NT2/D1 (cell line): ENCODE results near the gene CYP26C1.

Experiments used
- DNase-seq: peaks from one replicate; pipeline ENCODE4 v3.0.0-alpha.2; 2011; ENCODE audit warnings: low read depth, low spot score
- H3K27me3 ChIP-seq: 2 replicates; pipeline ENCODE4 v1.6.0; 2011; ENCODE audit warnings: mild to moderate bottlenecking; ENCODE audit not compliant: insufficient read length, insufficient read depth
- H3K36me3 ChIP-seq: 2 replicates; pipeline ENCODE4 v1.6.1; 2011; ENCODE audit warnings: mild to moderate bottlenecking, low read length, mixed read lengths; ENCODE audit not compliant: insufficient read depth, insufficient read length
- H3K4me1 ChIP-seq: 2 replicates; pipeline ENCODE4 v1.5.1; 2011; ENCODE audit not compliant: insufficient read depth, insufficient read length
- H3K4me3 ChIP-seq: 2 replicates; pipeline ENCODE4 v1.5.1; 2011; ENCODE audit warnings: low read depth; ENCODE audit not compliant: insufficient read length
- H3K9ac ChIP-seq: 2 replicates; pipeline ENCODE4 v1.6.0; 2011; ENCODE audit warnings: low read depth; ENCODE audit not compliant: insufficient read length
- H3K9me3 ChIP-seq: 2 replicates; pipeline ENCODE4 v1.5.1; 2011; ENCODE audit warnings: mild to moderate bottlenecking, low read length; ENCODE audit not compliant: insufficient read depth
- SUZ12 ChIP-seq: IDR thresholded peaks from 2 replicates; pipeline ENCODE4 v1.6.1; 2011; ENCODE audit not compliant: insufficient read length, insufficient read depth; ENCODE audit errors: extremely low read depth
- YY1 ChIP-seq: IDR thresholded peaks from 2 replicates; pipeline ENCODE4 v1.6.1; 2011; ENCODE audit not compliant: insufficient read length, insufficient read depth
- ZNF274 ChIP-seq: IDR thresholded peaks from 2 replicates; pipeline ENCODE4 v1.6.1; 2011; ENCODE audit warnings: mild to moderate bottlenecking, low read depth, low read length

CYP26C1 gene

GRCh38 chr10:93081318-93081717 lies 20.7 kb downstream of the CYP26C1 start:
- TF ChIP-seq ZNF274 (no peak), SUZ12 (no peak), YY1 (no peak)
- no peaks in the 10 kb centered on the region for H3K4me1 ChIP-seq
- no peaks in the 10 kb centered on the region for H3K9me3 ChIP-seq
- H3K9ac ChIP-seq = no peak overlapping the region
- peaks cover 52% of the 10 kb centered on the region for H3K27me3 ChIP-seq
- H3K36me3 ChIP-seq = no peaks in the 10 kb centered on the region
- no peak overlapping the region for H3K4me3 ChIP-seq
- no peak for DNase-seq

- no peak overlapping the region for H3K4me3 ChIP-seq
- H3K4me1 ChIP-seq = no peaks in the 10 kb centered on the region
- peaks cover 47% of the 10 kb centered on the region for H3K27me3 ChIP-seq
- no peaks in the 10 kb centered on the region for H3K36me3 ChIP-seq
- DNase-seq = no peak
- no peak overlapping the region for H3K9ac ChIP-seq
- no peaks in the 10 kb centered on the region for H3K9me3 ChIP-seq
- no peak for TF ChIP-seq SUZ12
- TF ChIP-seq YY1 = no peak
- TF ChIP-seq ZNF274 = no peak
Observed at GRCh38 chr10:93081834-93082233, 21.2 kb downstream of the CYP26C1 start.

- no peak overlapping the region for H3K4me3 ChIP-seq
- H3K9me3 ChIP-seq = no peaks in the 10 kb centered on the region
- no peak for DNase-seq
- H3K4me1 ChIP-seq = no peaks in the 10 kb centered on the region
- no peaks in the 10 kb centered on the region for H3K36me3 ChIP-seq
- H3K9ac ChIP-seq = no peak overlapping the region
- H3K27me3 ChIP-seq = peaks cover 31% of the 10 kb centered on the region
- TF ChIP-seq ZNF274 (no peak), SUZ12 (no peak), YY1 (no peak)
Observed at GRCh38 chr10:93083743-93084539, 23.3 kb downstream of the CYP26C1 start.

GRCh38 chr10:93085272-93085859 lies 24.8 kb downstream of the CYP26C1 start:
- Histone ChIP-seq H3K4me1 (no peaks in the 10 kb centered on the region), H3K36me3 (no peaks in the 10 kb centered on the region), H3K9me3 (no peaks in the 10 kb centered on the region), H3K4me3 (no peak overlapping the region), H3K9ac (no peak overlapping the region), H3K27me3 (peaks cover 20% of the 10 kb centered on the region)
- no peak for DNase-seq
- TF ChIP-seq ZNF274 (no peak), YY1 (no peak), SUZ12 (no peak)

GRCh38 chr10:93086289-93086688 lies 25.7 kb downstream of the CYP26C1 start:
- no peak for TF ChIP-seq ZNF274
- TF ChIP-seq YY1 = no peak
- TF ChIP-seq SUZ12 = no peak
- Histone ChIP-seq H3K4me1 (no peaks in the 10 kb centered on the region), H3K9me3 (no peaks in the 10 kb centered on the region), H3K36me3 (no peaks in the 10 kb centered on the region), H3K4me3 (no peak overlapping the region), H3K9ac (no peak overlapping the region), H3K27me3 (peaks cover 13% of the 10 kb centered on the region)
- no peak for DNase-seq

- no peak for DNase-seq
- no peak overlapping the region for H3K4me3 ChIP-seq
- TF ChIP-seq YY1 (no peak), ZNF274 (no peak), SUZ12 (no peak)
- no peaks in the 10 kb centered on the region for H3K9me3 ChIP-seq
- H3K4me1 ChIP-seq = no peaks in the 10 kb centered on the region
- peaks cover 5% of the 10 kb centered on the region for H3K27me3 ChIP-seq
- H3K36me3 ChIP-seq = no peaks in the 10 kb centered on the region
- H3K9ac ChIP-seq = no peak overlapping the region
Observed at GRCh38 chr10:93087846-93088245, 27.2 kb downstream of the CYP26C1 start.

GRCh38 chr10:93088466-93088865 lies 27.9 kb downstream of the CYP26C1 start:
- no peak for DNase-seq
- H3K4me1 ChIP-seq = no peaks in the 10 kb centered on the region
- TF ChIP-seq ZNF274 = no peak
- no peak for TF ChIP-seq YY1
- no peak for TF ChIP-seq SUZ12

More at GRCh38 chr10:93088466-93088865, 27.9 kb downstream of the CYP26C1 start:
- Histone ChIP-seq H3K36me3 (no peaks in the 10 kb centered on the region), H3K4me3 (no peak overlapping the region), H3K9ac (no peak overlapping the region), H3K9me3 (no peaks in the 10 kb centered on the region), H3K27me3 (peaks cover 2% of the 10 kb centered on the region)
